Liver (tissue), 9 donors: Measurements from ENCODE around the gene CHD1. TPM values are rescaled to one million over a fixed set of nuclear protein-coding genes. Genes with fewer than 3 reads are reported as not detected.

Experiments used
- DNase-seq: peaks from one replicate; pipeline ENCODE4 v3.0.0-alpha.2; 2017; ENCODE audit warnings: low spot score
- H3K27ac ChIP-seq, 2 donors: one replicate each; pipeline ENCODE4 v1.7.0; 2013; ENCODE audit warnings: inconsistent platforms in 2 of 2, low read length in 2 of 2, control low read depth in 1 of 2, low read depth in 1 of 2, mild to moderate bottlenecking in 1 of 2
- H3K27me3 ChIP-seq, 4 donors: one replicate each; pipeline versions ENCODE4 v1.6.1 to v1.7.0; 2013; ENCODE audit warnings: low read length in 3 of 4, inconsistent platforms in 1 of 4, mild to moderate bottlenecking in 1 of 4, moderate library complexity in 1 of 4; ENCODE audit not compliant: control insufficient read depth in 4 of 4, insufficient read depth in 4 of 4
- H3K36me3 ChIP-seq, 4 donors: one replicate each; pipeline versions ENCODE4 v1.6.1 to v1.7.0; 2013; ENCODE audit warnings: low read length in 3 of 4, mild to moderate bottlenecking in 3 of 4, low read depth in 1 of 4, moderate library complexity in 1 of 4; ENCODE audit not compliant: control insufficient read depth in 4 of 4, insufficient read depth in 3 of 4
- H3K4me1 ChIP-seq, 4 donors: one replicate each; pipeline versions ENCODE4 v1.6.1 to v1.7.0; 2013; ENCODE audit warnings: low read length in 3 of 4, mild to moderate bottlenecking in 3 of 4, moderate library complexity in 1 of 4; ENCODE audit not compliant: control insufficient read depth in 4 of 4, insufficient read depth in 4 of 4
- H3K4me3 ChIP-seq, 3 donors: one replicate each; pipeline versions ENCODE4 v1.6.1 to v1.7.0; 2013; ENCODE audit warnings: low read length in 3 of 3, control low read depth in 1 of 3, low read depth in 1 of 3, mild to moderate bottlenecking in 1 of 3
- H3K9ac ChIP-seq, 2 donors: one replicate each; pipeline ENCODE4 v1.7.0; 2013; ENCODE audit warnings: low read length in 2 of 2, mild to moderate bottlenecking in 2 of 2, moderate library complexity in 2 of 2, control low read depth in 1 of 2, low read depth in 1 of 2
- H3K9me3 ChIP-seq, 4 donors: one replicate each; pipeline versions ENCODE4 v1.6.1 to v1.7.0; 2013; ENCODE audit warnings: low read length in 3 of 4; ENCODE audit not compliant: control insufficient read depth in 4 of 4
- ATF3 ChIP-seq: IDR thresholded peaks from 2 replicates; pipeline ENCODE4 v1.6.1; 2016; ENCODE audit warnings: antibody characterized with exemption
- CTCF ChIP-seq: fragments of 150-350 bp; IDR thresholded peaks from 2 replicates; pipeline ENCODE4 v1.5.1; 2017; ENCODE audit warnings: improper control_type of control experiment, low read depth, low read length; ENCODE audit not compliant: missing input control
- EGR1 ChIP-seq, 2 donors: IDR thresholded peaks; 2 replicates each; pipeline ENCODE4 v1.6.1; 2016 to 2018; ENCODE audit warnings: antibody characterized with exemption in 2 of 2, low read depth in 2 of 2
- FOXA1 ChIP-seq: IDR thresholded peaks from 2 replicates; pipeline ENCODE4 v1.6.1; 2016; ENCODE audit warnings: antibody characterized with exemption
- FOXA2 ChIP-seq: IDR thresholded peaks from 2 replicates; pipeline ENCODE4 v1.6.1; 2016; ENCODE audit warnings: antibody characterized with exemption
- GABPA ChIP-seq, 2 donors: IDR thresholded peaks in 1 of 2; conservative IDR thresholded peaks in 1 of 2; 2 replicates each; pipeline ENCODE4 v1.6.1; 2016; ENCODE audit warnings: antibody characterized with exemption in 2 of 2, mild to moderate bottlenecking in 1 of 2, moderate library complexity in 1 of 2
- HNF4A ChIP-seq, 2 donors: conservative IDR thresholded peaks; 2 replicates each; pipeline ENCODE4 v1.6.1; 2016; ENCODE audit warnings: antibody characterized with exemption in 2 of 2, mild to moderate bottlenecking in 2 of 2
- HNF4G ChIP-seq: IDR thresholded peaks from 2 replicates; pipeline ENCODE4 v1.6.1; 2016; ENCODE audit warnings: antibody characterized with exemption
- JUND ChIP-seq, 2 donors: IDR thresholded peaks; 2 replicates each; pipeline ENCODE4 v1.6.1; 2016; ENCODE audit warnings: antibody characterized with exemption in 2 of 2
- MAX ChIP-seq: IDR thresholded peaks from 2 replicates; pipeline ENCODE4 v1.6.1; 2016; ENCODE audit warnings: antibody characterized with exemption
- NR2F2 ChIP-seq: IDR thresholded peaks from 2 replicates; pipeline ENCODE4 v1.6.1; 2016; ENCODE audit warnings: antibody characterized with exemption
- RAD21 ChIP-seq, 2 donors: IDR thresholded peaks; 2 replicates each; pipeline ENCODE4 v1.6.1; 2016; ENCODE audit warnings: antibody characterized with exemption in 2 of 2, mild to moderate bottlenecking in 2 of 2
- REST ChIP-seq: IDR thresholded peaks from 2 replicates; pipeline ENCODE4 v1.6.1; 2016; ENCODE audit warnings: antibody characterized with exemption, mild to moderate bottlenecking
- RXRA ChIP-seq, 2 donors: IDR thresholded peaks; 2 replicates each; pipeline ENCODE4 v1.6.1; 2017 to 2018; ENCODE audit warnings: antibody characterized with exemption in 2 of 2, mild to moderate bottlenecking in 1 of 2
- SP1 ChIP-seq: IDR thresholded peaks from 2 replicates; pipeline ENCODE4 v1.6.1; 2018; ENCODE audit warnings: antibody characterized with exemption, mild to moderate bottlenecking
- TAF1 ChIP-seq: conservative IDR thresholded peaks from 2 replicates; pipeline ENCODE4 v1.6.1; 2016; ENCODE audit warnings: antibody characterized with exemption, mild to moderate bottlenecking
- YY1 ChIP-seq: IDR thresholded peaks from 2 replicates; pipeline ENCODE4 v1.6.1; 2016; ENCODE audit warnings: antibody characterized with exemption, mild to moderate bottlenecking
- ZBTB33 ChIP-seq: IDR thresholded peaks from 2 replicates; pipeline ENCODE4 v1.6.1; 2016; ENCODE audit warnings: antibody characterized with exemption
- WGBS: extraction: QIAGEN DNeasy Blood & Tissue Kit; methylation state at CpG from one replicate; pipeline ENCODE4 v1.1.7; 2013; 5-methylcytosine and 5-hydroxymethylcytosine counted together
- polyA plus RNA-seq, 2 donors: library from polyadenylated mRNA; stranded (reverse) in 1 of 2; unstranded in 1 of 2; fragments of 200-250 nt in 1 of 2; fragments of >200 nt in 1 of 2; fragmentation: Nextera tagmentation in 1 of 2; extraction: Ambion mirVana in 1 of 2; gene quantifications; one replicate each; pipeline versions ENCODE4 v1.2.1 to v1.2.3, GENCODE V29; 2013 to 2015
- total RNA-seq, 2 donors: library from RNA; depleted of rRNA; stranded (reverse); fragments of >200 nt; gene quantifications; one replicate each; pipeline ENCODE4 v1.2.3, GENCODE V29; 2014
- donor health status: healthy.
- donor health status: healthy.
- donor health status: healthy.
- donor health status: healthy.
- donor health status: healthy.

Gene CHD1
- total and polyA plus RNA-seq, 4 donors = 5.1 to 44.8 (median 25.4) TPM

GRCh38 chr5:98805070-98805469 is 123.7 kb downstream of the CHD1 start:
- Histone ChIP-seq H3K27ac (no peak overlapping the region), H3K36me3 (no peaks in the 10 kb centered on the region), H3K9ac (no peak overlapping the region), H3K27me3 (no peaks in the 10 kb centered on the region), H3K4me3 (no peak overlapping the region), H3K4me1 (no peaks in the 10 kb centered on the region), H3K9me3 (peaks cover 0 to 8% (median 4%) of the 10 kb centered on the region in 4 donors)
- 44% methylated on average over 1 of the region's 1 CpG for WGBS
- DNase-seq = no peak
- TF ChIP-seq HNF4A (conservative IDR thresholded peaks at IDR 0.05) = no peak
- TF ChIP-seq ATF3 = no peak
- no peak for TF ChIP-seq CTCF
- no peak for TF ChIP-seq TAF1
- TF ChIP-seq YY1 = no peak
- no peak for TF ChIP-seq EGR1 (IDR thresholded peaks at IDR 0.05; ENCODE audit: low read depth in 2 of 2)
- no peak for TF ChIP-seq HNF4G

- Histone ChIP-seq H3K4me3 (no peak overlapping the region), H3K4me1 (no peaks in the 10 kb centered on the region), H3K27me3 (no peaks in the 10 kb centered on the region), H3K27ac (no peak overlapping the region), H3K9me3 (peaks cover 0 to 8% (median 4%) of the 10 kb centered on the region in 4 donors), H3K36me3 (no peaks in the 10 kb centered on the region), H3K9ac (no peak overlapping the region)
- no peak for DNase-seq
- WGBS = 92% methylated on average over 2 of the region's 2 CpGs
- no peak for TF ChIP-seq CTCF
- TF ChIP-seq FOXA2 = no peak
- TF ChIP-seq TAF1 = no peak
- no peak for TF ChIP-seq EGR1 (IDR thresholded peaks at IDR 0.05; ENCODE audit: low read depth in 2 of 2)
- no peak for TF ChIP-seq ZBTB33
- no peak for TF ChIP-seq ATF3
- TF ChIP-seq HNF4A (conservative IDR thresholded peaks at IDR 0.05) = no peak
- no peak for TF ChIP-seq SP1
- TF ChIP-seq GABPA (IDR thresholded peaks at IDR 0.05 in 1 of 2, conservative IDR thresholded peaks at IDR 0.05 in 1 of 2) = no peak
- no peak for TF ChIP-seq YY1
- TF ChIP-seq HNF4G = no peak
- TF ChIP-seq FOXA1 = no peak
- TF ChIP-seq NR2F2 = no peak
- no peak for TF ChIP-seq RAD21 (IDR thresholded peaks at IDR 0.05)
- no peak for TF ChIP-seq RXRA (IDR thresholded peaks at IDR 0.05)
- no peak for TF ChIP-seq REST
- TF ChIP-seq JUND (IDR thresholded peaks at IDR 0.05) = no peak
- TF ChIP-seq MAX = no peak
Measured at GRCh38 chr5:98804066-98804465, 124.7 kb downstream of the CHD1 start.
